Type B pancreatic cell (in vitro differentiated cells): Measurements from ENCODE around the gene POLK. TPM values are rescaled to one million over a fixed set of nuclear protein-coding genes. Genes with fewer than 3 reads are reported as not detected.

Source experiments
- DNase-seq: peaks from one replicate; pipeline ENCODE4 v3.0.0; 2021; ENCODE audit warnings: mixed read lengths; ENCODE audit not compliant: unreplicated experiment; ENCODE audit errors: extremely low spot score
- H3K27ac Mint-ChIP-seq: 2 replicates; pipeline ENCODE4 v1.8.0; 2021; ENCODE audit warnings: mild to moderate bottlenecking, mixed read lengths
- H3K27me3 Mint-ChIP-seq: 2 replicates; pipeline ENCODE4 v1.8.0; 2021; ENCODE audit warnings: mixed read lengths
- H3K36me3 Mint-ChIP-seq: 2 replicates; pipeline ENCODE4 v1.8.0; 2021; ENCODE audit warnings: mixed read lengths
- H3K4me1 Mint-ChIP-seq: one replicate; pipeline ENCODE4 v1.8.0; 2021; ENCODE audit warnings: mixed read lengths; ENCODE audit not compliant: unreplicated experiment
- H3K4me3 Mint-ChIP-seq: 2 replicates; pipeline ENCODE4 v1.8.0; 2021; ENCODE audit warnings: mild to moderate bottlenecking, mixed read lengths
- H3K9me3 Mint-ChIP-seq: 2 replicates; pipeline ENCODE4 v1.8.0; 2021; ENCODE audit warnings: mixed read lengths
- total RNA-seq: library from RNA; stranded (reverse); gene quantifications from 2 replicates; pipeline ENCODE4 v1.2.1, GENCODE V29; 2021; ENCODE audit warnings: low replicate concordance
- TF ChIP-seq, protein P1 (sequence below): fragments of 200-600 bp; sonication (generic); conservative IDR thresholded peaks from 2 replicates; pipeline ENCODE4 v1.5.0; 2021; ENCODE audit warnings: antibody characterized with exemption, mild to moderate bottlenecking

POLK gene
- total RNA-seq, 1 donor from 2014 or later: 21.2 TPM

DNA sequence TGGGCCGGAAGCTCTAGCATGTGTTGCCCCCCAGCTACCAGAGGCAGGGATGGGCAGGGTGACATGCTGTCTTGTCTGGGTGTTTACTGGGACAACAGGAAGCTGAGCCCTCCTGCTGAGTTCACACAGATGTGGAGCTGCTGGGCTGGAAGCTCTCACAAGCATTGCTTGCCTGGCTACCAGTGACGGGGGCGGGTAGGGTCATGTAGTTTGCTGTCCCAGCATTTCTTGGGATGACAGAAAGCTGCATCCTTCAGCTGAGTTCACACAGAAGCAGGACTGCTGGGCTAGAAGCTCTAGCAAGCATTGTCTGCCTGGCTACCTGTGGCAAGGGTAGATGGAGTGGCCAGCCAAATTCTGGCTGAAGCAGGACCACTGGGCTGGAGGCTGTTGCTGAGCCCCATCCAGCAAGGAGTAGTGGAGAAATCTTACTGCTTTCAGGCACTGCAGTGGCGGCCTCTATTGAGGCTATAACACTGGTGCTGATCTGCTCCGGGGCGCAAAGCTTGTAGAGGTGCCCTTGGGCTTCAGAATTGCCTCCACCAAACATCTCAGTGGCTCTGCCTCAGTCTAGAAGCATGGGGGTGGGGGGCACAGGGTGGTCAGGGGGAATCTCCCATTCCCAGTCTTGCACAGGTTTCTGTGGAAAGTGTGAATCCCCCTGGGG lies 25.1 kb downstream of the POLK start:
- Mint-ChIP-seq H3K27me3 (no peaks in the 10 kb centered on the region), H3K4me1 (no peaks in the 10 kb centered on the region), H3K4me3 (no peak overlapping the region), H3K27ac (no peak overlapping the region), H3K9me3 (peaks cover 17% of the 10 kb centered on the region), H3K36me3 (peaks cover 32% of the 10 kb centered on the region)
- DNase-seq: no peak
- TF ChIP-seq, protein P1, sequence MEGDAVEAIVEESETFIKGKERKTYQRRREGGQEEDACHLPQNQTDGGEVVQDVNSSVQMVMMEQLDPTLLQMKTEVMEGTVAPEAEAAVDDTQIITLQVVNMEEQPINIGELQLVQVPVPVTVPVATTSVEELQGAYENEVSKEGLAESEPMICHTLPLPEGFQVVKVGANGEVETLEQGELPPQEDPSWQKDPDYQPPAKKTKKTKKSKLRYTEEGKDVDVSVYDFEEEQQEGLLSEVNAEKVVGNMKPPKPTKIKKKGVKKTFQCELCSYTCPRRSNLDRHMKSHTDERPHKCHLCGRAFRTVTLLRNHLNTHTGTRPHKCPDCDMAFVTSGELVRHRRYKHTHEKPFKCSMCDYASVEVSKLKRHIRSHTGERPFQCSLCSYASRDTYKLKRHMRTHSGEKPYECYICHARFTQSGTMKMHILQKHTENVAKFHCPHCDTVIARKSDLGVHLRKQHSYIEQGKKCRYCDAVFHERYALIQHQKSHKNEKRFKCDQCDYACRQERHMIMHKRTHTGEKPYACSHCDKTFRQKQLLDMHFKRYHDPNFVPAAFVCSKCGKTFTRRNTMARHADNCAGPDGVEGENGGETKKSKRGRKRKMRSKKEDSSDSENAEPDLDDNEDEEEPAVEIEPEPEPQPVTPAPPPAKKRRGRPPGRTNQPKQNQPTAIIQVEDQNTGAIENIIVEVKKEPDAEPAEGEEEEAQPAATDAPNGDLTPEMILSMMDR: no peak

DNA sequence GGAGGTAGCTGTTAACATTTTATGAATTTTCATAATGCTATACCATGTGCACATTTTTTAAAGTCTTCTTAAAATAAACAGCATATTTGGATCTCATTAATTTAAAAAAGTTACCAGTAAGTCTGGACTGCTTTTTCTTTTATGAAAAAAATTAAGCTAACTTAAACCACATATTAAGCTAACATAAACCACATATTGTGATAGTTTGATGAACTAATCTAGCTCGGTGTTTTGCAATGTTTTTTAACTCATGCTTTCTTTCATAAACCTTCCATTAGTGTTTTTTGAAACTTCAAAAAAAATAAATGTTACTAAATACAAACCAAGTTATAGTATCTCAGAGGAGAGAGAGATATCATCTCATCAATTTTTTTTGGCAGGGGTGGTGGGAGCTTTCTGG lies 26.5 kb downstream of the POLK start:
- peaks cover 22% of the 10 kb centered on the region for H3K36me3 Mint-ChIP-seq
- no peaks in the 10 kb centered on the region for H3K4me1 Mint-ChIP-seq
- no peak for DNase-seq
- H3K27me3 Mint-ChIP-seq: no peaks in the 10 kb centered on the region
- TF ChIP-seq, protein P1: no peak
- H3K27ac Mint-ChIP-seq: no peak overlapping the region
- H3K9me3 Mint-ChIP-seq: peaks cover 13% of the 10 kb centered on the region
- no peak overlapping the region for H3K4me3 Mint-ChIP-seq

DNA sequence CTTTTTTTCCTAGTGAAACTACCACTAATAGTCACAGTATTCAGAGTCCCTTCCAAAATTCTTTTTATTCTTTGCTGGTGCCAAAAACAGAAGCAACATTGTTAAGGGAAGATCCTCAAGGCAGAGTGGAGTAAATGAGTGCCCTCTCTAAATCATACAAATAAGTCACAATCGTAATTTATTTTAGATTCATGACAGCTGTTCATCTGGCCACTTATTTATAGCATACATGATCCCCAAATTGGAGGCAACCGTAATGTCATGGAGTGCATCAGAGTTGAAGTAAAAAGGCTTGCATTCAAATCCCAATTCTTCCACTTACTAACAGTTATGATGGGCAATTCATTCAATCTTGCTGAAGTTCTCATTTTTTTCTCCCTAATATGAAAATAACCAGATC lies 33.4 kb downstream of the POLK start:
- DNase-seq: no peak
- TF ChIP-seq, protein P1: no peak
- no peak overlapping the region for H3K27ac Mint-ChIP-seq
- no peaks in the 10 kb centered on the region for H3K27me3 Mint-ChIP-seq
- no peaks in the 10 kb centered on the region for H3K4me1 Mint-ChIP-seq
- no peaks in the 10 kb centered on the region for H3K9me3 Mint-ChIP-seq
- no peak overlapping the region for H3K4me3 Mint-ChIP-seq
- H3K36me3 Mint-ChIP-seq: peaks cover 4% of the 10 kb centered on the region

DNA sequence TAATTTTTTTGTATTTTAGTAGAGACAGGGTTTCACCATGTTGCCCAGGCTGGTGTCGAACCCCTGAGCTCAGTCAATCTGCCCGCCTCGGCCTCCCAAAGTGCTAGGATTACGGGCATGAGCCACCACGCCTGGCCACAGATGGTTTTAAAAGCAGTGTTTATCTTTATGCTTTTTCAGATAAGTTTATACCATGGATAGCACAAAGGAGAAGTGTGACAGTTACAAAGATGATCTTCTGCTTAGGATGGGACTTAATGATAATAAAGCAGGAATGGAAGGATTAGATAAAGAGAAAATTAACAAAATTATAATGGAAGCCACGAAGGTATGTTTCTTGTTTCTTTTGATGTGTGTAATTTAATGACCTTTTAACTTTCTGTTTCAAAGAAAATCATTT lies 35.1 kb downstream of the POLK start:
- no peaks in the 10 kb centered on the region for H3K27me3 Mint-ChIP-seq
- TF ChIP-seq, protein P1: no peak
- H3K4me3 Mint-ChIP-seq: no peak overlapping the region
- no peaks in the 10 kb centered on the region for H3K4me1 Mint-ChIP-seq
- no peak for DNase-seq
- H3K27ac Mint-ChIP-seq: no peak overlapping the region
- no peaks in the 10 kb centered on the region for H3K9me3 Mint-ChIP-seq
- H3K36me3 Mint-ChIP-seq: peaks cover 12% of the 10 kb centered on the region

DNA sequence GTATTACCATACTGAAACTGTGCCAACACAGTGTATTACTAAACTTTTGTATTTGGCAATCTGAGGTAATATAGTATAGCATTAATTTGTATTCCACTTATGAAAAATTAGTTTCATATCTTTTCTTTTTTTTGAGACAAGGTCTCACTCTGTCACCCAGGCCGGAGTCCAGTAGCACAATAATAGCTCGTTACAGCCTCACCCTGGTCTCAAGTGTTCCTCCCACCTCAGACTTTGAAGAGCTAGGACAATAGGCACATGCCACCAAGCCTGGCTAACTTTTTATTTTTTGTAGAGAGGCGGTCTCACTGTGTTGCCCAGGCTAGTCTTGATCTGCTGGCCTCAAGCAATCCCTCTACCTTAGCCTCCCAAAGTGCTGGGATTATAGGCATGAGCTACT lies 36.1 kb downstream of the POLK start:
- Mint-ChIP-seq H3K4me3 (no peak overlapping the region), H3K27ac (no peak overlapping the region), H3K27me3 (no peaks in the 10 kb centered on the region), H3K36me3 (peaks cover 12% of the 10 kb centered on the region), H3K4me1 (no peaks in the 10 kb centered on the region), H3K9me3 (no peaks in the 10 kb centered on the region)
- TF ChIP-seq, protein P1: no peak
- no peak for DNase-seq
